Body of pancreas (tissue), 4 donors: ENCODE results near the gene ENPP6. TPM values are rescaled to one million over a fixed set of nuclear protein-coding genes. Genes with fewer than 3 reads are reported as not detected.

Experiments
- ATAC-seq: fragments of 150-250 bp; one replicate; pipeline ENCODE4 v1.9.1; 2016
- DNase-seq, 4 donors: peaks; one replicate each; pipeline ENCODE4 v3.0.0-alpha.2; 2019
- H3K27ac ChIP-seq, 4 donors: fragments of 200-600 bp; sonication (generic); 1 replicate in 3 of 4; 2 replicates in 1 of 4; pipeline versions ENCODE4 v1.5.1 to v1.6.1; 2016 to 2019; ENCODE audit warnings: mild to moderate bottlenecking in 1 of 4, mixed read lengths in 1 of 4, moderate library complexity in 1 of 4
- H3K27me3 ChIP-seq, 2 donors: fragments of 200-600 bp; sonication (generic); one replicate each; pipeline ENCODE4 v1.6.0; 2016; ENCODE audit warnings: mild to moderate bottlenecking in 1 of 2
- H3K36me3 ChIP-seq, 2 donors: fragments of 200-600 bp; sonication (generic); replicated peaks in 1 of 2; 2 replicates each; pipeline ENCODE4 v1.5.1; 2016; ENCODE audit warnings: low read depth in 2 of 2; ENCODE audit not compliant: insufficient read depth in 1 of 2
- H3K4me1 ChIP-seq: fragments of 200-600 bp; sonication (generic); one replicate; pipeline ENCODE4 v1.6.0; 2016
- H3K4me3 ChIP-seq, 2 donors: fragments of 200-600 bp; sonication (generic); 1 replicate in 1 of 2; 2 replicates in 1 of 2; pipeline ENCODE4 v1.5.1; 2016 to 2019
- H3K9me3 ChIP-seq, 3 donors: fragments of 200-600 bp; sonication (generic); 1 replicate in 2 of 3; 2 replicates in 1 of 3; pipeline ENCODE4 v1.5.1; 2016
- POLR2A ChIP-seq, 3 donors: fragments of 450-650 bp; IDR thresholded peaks; one replicate each; pipeline ENCODE4 v1.6.1; 2016; ENCODE audit warnings: antibody characterized with exemption in 3 of 3, mild to moderate bottlenecking in 2 of 3
- WGBS, 2 donors: methylation state at CpG; one replicate each; pipeline ENCODE4 v1.1.5; 2017; 5-methylcytosine and 5-hydroxymethylcytosine counted together
- intact Hi-C: fragments of 100-400 bp; cut with DNase I; formaldehyde crosslinking; loops from one replicate; pipeline ENCODE4 v1.15.1; 2023
- total RNA-seq, 2 donors: library from RNA; depleted of rRNA; stranded (reverse); fragments of >200 nt; gene quantifications; one replicate each; pipeline ENCODE4 v1.1.0, GENCODE V29; 2016
- TF ChIP-seq, protein P1 (sequence below), 7 experiments: fragments of 450-650 bp in 4 of 7; fragments of 200-600 bp in 3 of 7; sonication (generic) in 3 of 7; IDR thresholded peaks; one replicate each; pipeline ENCODE4 v1.5.1; 2016 to 2019; ENCODE audit warnings: antibody characterized with exemption in 7 of 7

Gene ENPP6
- total RNA-seq, 2 donors from 2014 or later, result not detected

DNA sequence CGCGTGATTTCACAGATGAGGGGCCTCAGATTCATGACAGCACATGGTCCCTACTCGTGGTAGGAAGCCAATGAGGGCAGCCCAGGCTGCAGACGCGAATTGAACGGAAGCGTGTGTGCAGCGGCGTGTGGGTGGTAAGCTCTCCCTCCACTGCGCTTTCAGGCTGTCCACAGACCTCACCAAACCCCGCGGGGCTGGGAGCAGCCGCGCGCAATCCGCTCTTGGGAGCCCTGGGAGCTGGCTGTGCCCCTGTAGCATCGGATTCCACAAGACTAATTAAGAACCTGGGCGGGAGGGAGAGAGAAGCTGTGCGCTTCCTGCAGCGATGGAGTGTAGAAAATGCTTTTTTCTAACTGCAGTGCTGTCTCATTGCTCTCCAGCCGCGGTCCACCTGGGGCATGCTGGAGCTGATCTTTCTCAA lies 177.7 kb downstream of the ENPP6 start:
- Histone ChIP-seq H3K9me3 (no peaks in the 10 kb centered on the region), H3K4me1 (no peaks in the 10 kb centered on the region), H3K4me3 (no peak overlapping the region), H3K27ac (no peak overlapping the region), H3K27me3 (no peaks in the 10 kb centered on the region), H3K36me3 (no peaks in the 10 kb centered on the region)
- ATAC-seq (no peak), DNase-seq (no peak)
- intact Hi-C loops, result no loop called here
- WGBS, 2 donors, result 29 to 75% methylated on average over 16 to 22 of the region's 22 CpGs
- no peak for TF ChIP-seq POLR2A (IDR thresholded peaks at IDR 0.05)
- TF ChIP-seq, protein P1, sequence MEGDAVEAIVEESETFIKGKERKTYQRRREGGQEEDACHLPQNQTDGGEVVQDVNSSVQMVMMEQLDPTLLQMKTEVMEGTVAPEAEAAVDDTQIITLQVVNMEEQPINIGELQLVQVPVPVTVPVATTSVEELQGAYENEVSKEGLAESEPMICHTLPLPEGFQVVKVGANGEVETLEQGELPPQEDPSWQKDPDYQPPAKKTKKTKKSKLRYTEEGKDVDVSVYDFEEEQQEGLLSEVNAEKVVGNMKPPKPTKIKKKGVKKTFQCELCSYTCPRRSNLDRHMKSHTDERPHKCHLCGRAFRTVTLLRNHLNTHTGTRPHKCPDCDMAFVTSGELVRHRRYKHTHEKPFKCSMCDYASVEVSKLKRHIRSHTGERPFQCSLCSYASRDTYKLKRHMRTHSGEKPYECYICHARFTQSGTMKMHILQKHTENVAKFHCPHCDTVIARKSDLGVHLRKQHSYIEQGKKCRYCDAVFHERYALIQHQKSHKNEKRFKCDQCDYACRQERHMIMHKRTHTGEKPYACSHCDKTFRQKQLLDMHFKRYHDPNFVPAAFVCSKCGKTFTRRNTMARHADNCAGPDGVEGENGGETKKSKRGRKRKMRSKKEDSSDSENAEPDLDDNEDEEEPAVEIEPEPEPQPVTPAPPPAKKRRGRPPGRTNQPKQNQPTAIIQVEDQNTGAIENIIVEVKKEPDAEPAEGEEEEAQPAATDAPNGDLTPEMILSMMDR (IDR thresholded peaks at IDR 0.05), result no peak
